K562 (cell line): ENCODE data around the gene GPR176. TPM values are rescaled to one million over a fixed set of nuclear protein-coding genes. Genes with fewer than 3 reads are reported as not detected.

ENCODE experiments used
- CBX5 ChIP-seq: IDR thresholded peaks from 2 replicates; pipeline ENCODE4 v1.6.1; 2014; ENCODE audit warnings: low read depth, borderline replicate concordance
- CCAR2 ChIP-seq: fragments of 200-400 bp; formaldehyde crosslinking; IDR thresholded peaks from 2 replicates; pipeline ENCODE4 v1.6.1; 2017; ENCODE audit warnings: mild to moderate bottlenecking, low read depth, low read length
- DLX4 ChIP-seq: fragments of 250-450 bp; sonication (Bioruptor Pico); IDR thresholded peaks from 2 replicates; pipeline ENCODE4 v1.6.1; 2021; ENCODE audit warnings: mild to moderate bottlenecking
- E2F5 ChIP-seq: sonication (generic); formaldehyde crosslinking; IDR thresholded peaks from 2 replicates; pipeline ENCODE4 v1.8.0; 2022; ENCODE audit warnings: mild to moderate bottlenecking, missing genetic modification reagents
- FOXK2 ChIP-seq, 2 experiments: fragments of 450-650 bp; IDR thresholded peaks in 1 of 2; conservative IDR thresholded peaks in 1 of 2; 2 replicates each; pipeline ENCODE4 v1.6.1; 2016; ENCODE audit warnings: low read depth in 2 of 2, mild to moderate bottlenecking in 1 of 2
- GABPA ChIP-seq: fragments of 200-800 bp; sonication (Bioruptor generic); conservative IDR thresholded peaks from 2 replicates; pipeline ENCODE4 v1.6.1; 2016; ENCODE audit warnings: low read depth, missing genetic modification characterization, missing compliant biosample characterization
- MCM3 ChIP-seq: fragments of 450-650 bp; IDR thresholded peaks from 2 replicates; pipeline ENCODE4 v1.6.1; 2016
- MEF2D ChIP-seq: conservative IDR thresholded peaks from 2 replicates; pipeline ENCODE4 v1.6.1; 2016; ENCODE audit warnings: low read depth, missing genetic modification characterization, missing compliant biosample characterization
- MTA1 ChIP-seq: fragments of 450-650 bp; IDR thresholded peaks from 2 replicates; pipeline ENCODE4 v1.6.1; 2017; ENCODE audit warnings: borderline replicate concordance
- NCOA1 ChIP-seq: fragments of 450-650 bp; IDR thresholded peaks from 2 replicates; pipeline ENCODE4 v1.6.1; 2016; ENCODE audit warnings: low read depth
- NCOR1 ChIP-seq: fragments of 450-650 bp; IDR thresholded peaks from 2 replicates; pipeline ENCODE4 v1.6.1; 2016; ENCODE audit warnings: mild to moderate bottlenecking, moderate library complexity
- RAD21 ChIP-seq, 2 experiments: fragments of 250-450 bp in 1 of 2; fragments of 450-650 bp in 1 of 2; sonication (Bioruptor Pico) in 1 of 2; formaldehyde crosslinking in 1 of 2; IDR thresholded peaks in 1 of 2; conservative IDR thresholded peaks in 1 of 2; 2 replicates each; pipeline versions ENCODE4 v1.4.0 to v1.8.0; 2020 to 2022; ENCODE audit warnings: mild to moderate bottlenecking in 2 of 2, moderate library complexity in 1 of 2
- RBM34 ChIP-seq: fragments of 200-400 bp; formaldehyde crosslinking; IDR thresholded peaks from 2 replicates; pipeline ENCODE4 v1.6.1; 2018; ENCODE audit warnings: low read length, borderline replicate concordance; ENCODE audit not compliant: insufficient read depth
- RNF2 ChIP-seq: sonication (generic); IDR thresholded peaks from 2 replicates; pipeline ENCODE4 v1.6.1; 2016
- RNF219 ChIP-seq: fragments of 250-450 bp; sonication (Bioruptor Pico); IDR thresholded peaks from 2 replicates; pipeline ENCODE4 v1.5.0; 2022; ENCODE audit warnings: mild to moderate bottlenecking
- SMC3 ChIP-seq: conservative IDR thresholded peaks from 2 replicates; pipeline ENCODE4 v1.6.1; 2011; ENCODE audit warnings: low read depth, low read length, improper control_type of control experiment; ENCODE audit not compliant: insufficient read depth
- TARDBP ChIP-seq: fragments of 450-650 bp; IDR thresholded peaks from 2 replicates; pipeline ENCODE4 v1.6.1; 2016
- TFAM ChIP-seq: fragments of 250-450 bp; sonication (Bioruptor Pico); conservative IDR thresholded peaks from 2 replicates; pipeline ENCODE4 v1.5.0; 2021; ENCODE audit warnings: mild to moderate bottlenecking, moderate library complexity
- U2AF1 ChIP-seq: fragments of 200-400 bp; formaldehyde crosslinking; optimal IDR thresholded peaks from 2 replicates; pipeline ENCODE3; 2017; ENCODE audit warnings: mild to moderate bottlenecking, low read depth, low read length, moderate library complexity
- XRCC5 ChIP-seq: fragments of 200-400 bp; formaldehyde crosslinking; IDR thresholded peaks from 2 replicates; pipeline ENCODE4 v1.6.1; 2017; ENCODE audit warnings: low read depth, mild to moderate bottlenecking, low read length
- ZNF347 ChIP-seq: fragments of 450-650 bp; formaldehyde crosslinking; IDR thresholded peaks from 2 replicates; pipeline ENCODE4 v1.4.0; 2020; ENCODE audit warnings: low read depth, mild to moderate bottlenecking, moderate library complexity
- ZNF41 ChIP-seq: fragments of 250-450 bp; sonication (Bioruptor Pico); conservative IDR thresholded peaks from 2 replicates; pipeline ENCODE4 v1.4.0; 2020; ENCODE audit warnings: mild to moderate bottlenecking
- ZNF644 ChIP-seq: fragments of 200-800 bp; sonication (Bioruptor generic); IDR thresholded peaks from 2 replicates; pipeline ENCODE4 v1.6.1; 2016; ENCODE audit warnings: low read depth, missing genetic modification characterization, missing compliant biosample characterization
- polyA plus RNA-seq, 8 experiments: library from polyadenylated mRNA; depleted of rRNA in 4 of 8; stranded (reverse) in 5 of 8; unstranded in 3 of 8; fragments of >200 nt; fragmentation: Nextera tagmentation in 2 of 8; fragmentation: Illumina TruSeq in 1 of 8; extraction: Ambion mirVana in 2 of 8; extraction: Trizol in 1 of 8; gene quantifications; 2 replicates each; pipeline versions ENCODE4 v1.2.1 to v1.2.3, GENCODE V29; 2011 to 2014; ENCODE audit warnings: inconsistent platforms in 1 of 8, missing spikeins in 1 of 8
- total RNA-seq, 7 experiments: library from RNA; depleted of rRNA in 6 of 7; stranded (reverse); fragments of >200 nt in 6 of 7; fragmentation: Illumina TruSeq in 2 of 7; extraction: Trizol in 2 of 7; gene quantifications; 2 replicates each; pipeline versions ENCODE4 v1.2.1 to v1.2.3, GENCODE V29; 2011 to 2021; ENCODE audit warnings: low replicate concordance in 1 of 7
- TF ChIP-seq, protein P1 (sequence below): fragments of 200-800 bp; sonication (Bioruptor generic); IDR thresholded peaks from 2 replicates; pipeline ENCODE4 v1.6.1; 2017; ENCODE audit warnings: missing genetic modification characterization, missing compliant biosample characterization

Gene GPR176
- total and polyA plus RNA-seq, 9 of the 15 experiments (the other 6 are each of a cell fraction or from before 2014, with no cell fraction given) = 0.03 to 1.2 (median 0.76) TPM

DNA sequence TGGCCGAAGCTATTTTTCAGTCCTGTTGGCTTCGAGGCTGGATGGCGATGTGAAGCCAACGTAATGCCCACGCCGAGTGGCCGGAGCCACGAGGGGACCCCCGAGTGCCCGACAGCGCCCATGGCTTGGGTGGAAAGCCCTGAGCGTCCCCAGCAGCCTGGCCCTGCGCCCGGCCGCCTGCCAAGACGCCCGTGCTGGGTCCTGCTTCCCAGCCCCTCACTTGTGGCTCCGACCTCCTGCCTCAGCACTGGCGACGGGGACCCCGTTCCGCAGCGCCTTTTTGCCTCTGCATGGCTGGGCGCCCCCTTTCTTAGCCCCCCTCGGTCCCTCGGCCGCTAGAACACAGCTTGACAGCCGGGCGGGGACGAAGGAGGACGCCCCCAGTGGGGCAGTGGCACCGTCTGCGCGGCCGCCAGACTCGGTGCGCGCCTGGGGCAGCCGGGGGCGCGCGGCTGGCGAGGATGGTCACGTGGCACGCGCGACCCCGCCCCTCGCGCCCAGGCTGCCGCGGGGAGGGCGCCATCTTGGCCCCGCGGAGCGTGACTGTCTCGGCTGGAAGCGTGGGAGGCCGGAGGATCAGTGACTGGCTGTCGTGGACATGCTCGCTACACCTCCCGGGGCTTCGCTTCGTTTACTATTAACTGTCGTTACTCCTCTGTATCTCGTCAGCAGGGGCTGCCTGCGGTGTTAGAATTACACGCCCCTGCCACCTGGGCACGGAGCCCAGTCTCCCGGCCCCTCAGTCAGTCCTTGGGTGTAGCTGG, 626 bp upstream of the GPR176 start (continued):
- TF ChIP-seq MCM3 (no peak), RNF219 (no peak), ZNF347 (CRISPR knock-in tag) (no peak), CCAR2 (no peak), GABPA (tag) (0 out of 2 replicates have a peak, but pooled peaks have one; percentile 29), U2AF1 (no peak), ZNF41 (CRISPR knock-in tag) (no peak), XRCC5 (peak; percentile 40; the same call in 1 of the 2 replicates), RAD21 (CRISPR knock-in tag; conservative IDR thresholded peaks at IDR 0.05 in 1 of 2, IDR thresholded peaks at IDR 0.05 in 1 of 2) (peak in 1 of 2 experiments; percentile 14; a peak in 1 of 4 replicates), NCOR1 (peak; percentile 23; the same call in 1 of the 2 replicates), CBX5 (no peak; the same call in 1 of the 2 replicates), SMC3 (no peak), DLX4 (CRISPR knock-in tag) (no peak), MEF2D (tag) (no peak), NCOA1 (no peak), RNF2 (no peak), RBM34 (no peak), FOXK2 (conservative IDR thresholded peaks at IDR 0.05 in 1 of 2, IDR thresholded peaks at IDR 0.05 in 1 of 2; ENCODE audit: low read depth in 2 of 2) (no peak), MTA1 (no peak), E2F5 (CRISPR knock-in tag) (0 out of 2 replicates have a peak, but pooled peaks have one; percentile 86), ZNF644 (tag) (0 out of 2 replicates have a peak, but pooled peaks have one; percentile 71), TFAM (CRISPR knock-in tag) (no peak), TARDBP (no peak)
- TF ChIP-seq, protein P1, sequence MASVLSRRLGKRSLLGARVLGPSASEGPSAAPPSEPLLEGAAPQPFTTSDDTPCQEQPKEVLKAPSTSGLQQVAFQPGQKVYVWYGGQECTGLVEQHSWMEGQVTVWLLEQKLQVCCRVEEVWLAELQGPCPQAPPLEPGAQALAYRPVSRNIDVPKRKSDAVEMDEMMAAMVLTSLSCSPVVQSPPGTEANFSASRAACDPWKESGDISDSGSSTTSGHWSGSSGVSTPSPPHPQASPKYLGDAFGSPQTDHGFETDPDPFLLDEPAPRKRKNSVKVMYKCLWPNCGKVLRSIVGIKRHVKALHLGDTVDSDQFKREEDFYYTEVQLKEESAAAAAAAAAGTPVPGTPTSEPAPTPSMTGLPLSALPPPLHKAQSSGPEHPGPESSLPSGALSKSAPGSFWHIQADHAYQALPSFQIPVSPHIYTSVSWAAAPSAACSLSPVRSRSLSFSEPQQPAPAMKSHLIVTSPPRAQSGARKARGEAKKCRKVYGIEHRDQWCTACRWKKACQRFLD (CRISPR knock-in tag) = peak; percentile 71; the same call in 1 of the 2 replicates
